Activated gamma-delta T cell (primary cell): Measurements from ENCODE around the gene EMC10.

Source experiments
- DNase-seq: peaks from one replicate; lab custom pipeline; 2025; lab: John Stamatoyannopoulos, UW

The EMC10 gene

DNA sequence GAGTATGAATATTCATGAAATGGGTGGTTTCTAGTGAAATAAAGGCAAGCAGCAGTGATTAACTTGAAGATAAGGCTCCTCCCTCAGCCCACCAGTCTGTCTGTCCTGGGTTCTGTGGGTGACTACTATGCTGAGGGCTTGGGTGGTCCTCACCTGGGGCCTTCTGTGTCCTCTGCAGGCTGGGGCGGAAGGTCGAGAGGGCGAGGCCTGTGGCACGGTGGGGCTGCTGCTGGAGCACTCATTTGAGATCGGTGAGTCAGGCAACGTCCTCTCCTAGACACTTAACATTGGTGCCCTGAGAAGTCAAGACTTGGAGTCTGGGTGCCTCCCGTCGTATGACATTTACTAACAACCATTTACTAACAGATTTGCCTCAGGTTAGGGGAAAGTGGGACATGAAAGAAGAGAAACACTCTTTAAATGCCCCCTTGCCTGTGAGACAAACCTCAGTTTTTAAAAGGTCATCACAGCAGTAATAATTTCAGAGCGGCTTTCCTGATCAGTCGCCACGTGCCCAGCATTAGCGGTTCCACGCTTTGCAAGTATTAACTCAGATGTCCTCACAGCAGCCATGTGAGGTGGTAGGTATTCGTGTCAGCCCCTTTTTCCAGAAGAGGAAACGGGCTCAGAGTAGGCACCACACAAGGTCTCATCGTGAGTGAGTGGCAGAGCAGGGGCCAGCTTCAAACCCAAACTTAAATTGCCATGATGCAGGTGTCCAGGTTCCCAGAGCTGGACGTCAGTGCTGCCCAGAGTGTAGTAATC lies 1.6 kb downstream of the EMC10 start:
- DNase-seq: no peak

DNA sequence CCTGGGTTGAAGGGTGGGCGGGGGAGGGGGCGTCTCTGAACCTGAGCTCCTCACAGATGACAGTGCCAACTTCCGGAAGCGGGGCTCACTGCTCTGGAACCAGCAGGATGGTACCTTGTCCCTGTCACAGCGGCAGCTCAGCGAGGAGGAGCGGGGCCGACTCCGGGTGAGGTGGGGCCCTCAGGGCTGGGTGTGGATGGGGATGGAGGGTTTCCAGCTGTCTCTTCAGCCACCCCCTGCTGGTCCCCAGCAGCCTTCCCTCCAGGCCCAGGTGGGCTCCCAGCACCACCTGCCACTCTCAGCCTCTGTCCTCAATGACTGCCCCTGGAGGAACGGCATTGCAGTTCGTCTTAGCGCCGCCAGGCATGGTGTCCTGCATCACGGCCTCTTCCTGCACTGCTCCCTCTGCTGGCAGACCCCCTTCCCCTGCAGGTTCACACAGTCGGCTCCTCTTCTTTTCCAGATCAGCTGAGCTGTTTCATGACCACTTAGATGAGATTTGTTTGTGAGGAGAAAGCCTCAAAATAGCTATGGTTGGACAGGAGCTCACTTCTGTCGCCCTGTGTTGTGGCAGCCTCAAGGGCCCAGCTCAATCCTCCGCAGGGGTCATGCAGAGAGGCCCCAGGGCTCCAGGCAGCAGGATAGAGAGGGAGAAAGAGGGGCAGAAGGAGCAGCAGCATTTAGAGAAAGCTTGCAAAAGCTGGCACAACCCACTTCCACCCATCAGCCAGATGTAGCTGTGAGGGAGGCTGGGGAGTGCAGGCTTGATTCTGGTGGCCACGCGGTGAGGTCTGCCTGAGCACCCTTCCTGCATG lies 2.8 kb downstream of the EMC10 start:
- DNase-seq: no peak

DNA sequence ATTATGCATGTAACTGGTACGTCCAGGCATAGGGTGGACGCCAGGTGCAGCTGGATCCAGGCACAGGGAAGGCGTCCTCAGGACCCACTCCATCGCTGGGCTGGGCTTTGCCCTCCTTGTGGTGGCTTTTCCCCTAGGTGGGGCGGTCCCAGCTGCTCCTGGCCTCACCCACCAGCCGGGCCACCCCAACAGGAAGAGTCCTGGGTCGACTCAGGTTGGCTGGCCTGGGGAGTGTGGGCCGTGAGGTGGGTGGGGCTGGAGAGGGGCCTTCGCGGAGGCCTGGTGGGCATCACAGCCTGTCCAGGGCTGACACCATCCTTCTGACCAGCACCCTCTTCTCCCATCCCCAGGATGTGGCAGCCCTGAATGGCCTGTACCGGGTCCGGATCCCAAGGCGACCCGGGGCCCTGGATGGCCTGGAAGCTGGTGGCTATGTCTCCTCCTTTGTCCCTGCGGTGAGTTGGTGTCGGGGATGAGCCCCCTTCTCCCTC lies 3.5 kb downstream of the EMC10 start:
- no peak for DNase-seq

DNA sequence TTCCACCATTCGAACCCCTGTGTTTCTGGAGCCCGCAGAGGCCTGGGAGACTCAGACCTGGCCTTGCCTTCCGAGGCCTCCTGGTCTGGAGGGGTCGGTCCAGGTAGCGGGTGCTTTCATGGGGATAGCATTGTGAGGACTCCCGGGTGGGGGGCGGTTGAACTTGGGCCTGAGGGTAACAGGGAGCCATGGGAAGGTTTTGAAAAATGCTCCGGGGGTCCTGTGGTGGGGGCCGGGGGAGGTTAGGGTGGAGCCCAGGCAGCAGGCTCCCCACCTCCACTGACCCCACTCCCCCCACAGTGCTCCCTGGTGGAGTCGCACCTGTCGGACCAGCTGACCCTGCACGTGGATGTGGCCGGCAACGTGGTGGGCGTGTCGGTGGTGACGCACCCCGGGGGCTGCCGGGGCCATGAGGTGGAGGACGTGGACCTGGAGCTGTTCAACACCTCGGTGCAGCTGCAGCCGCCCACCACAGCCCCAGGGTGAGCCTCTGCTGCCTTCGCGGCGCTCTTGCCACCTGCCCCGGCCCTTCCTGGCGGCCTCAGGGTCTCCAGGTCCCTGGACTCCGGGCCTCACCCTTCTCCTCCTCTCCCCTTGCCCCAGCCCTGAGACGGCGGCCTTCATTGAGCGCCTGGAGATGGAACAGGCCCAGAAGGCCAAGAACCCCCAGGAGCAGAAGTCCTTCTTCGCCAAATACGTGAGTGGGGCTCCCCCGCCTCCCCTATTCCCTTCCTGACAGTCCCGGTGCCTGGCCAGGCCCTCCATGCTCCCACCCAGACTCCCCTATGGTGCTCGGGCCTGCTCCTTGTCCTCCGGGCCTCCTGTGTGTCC lies 4.2 kb downstream of the EMC10 start:
- DNase-seq: no peak

GRCh38 chr19:50481351-50482149 lies 5.2 kb downstream of the EMC10 start:
- DNase-seq: no peak

GRCh38 chr19:50482271-50482855 lies 6.1 kb downstream of the EMC10 start:
- DNase-seq: no peak

DNA sequence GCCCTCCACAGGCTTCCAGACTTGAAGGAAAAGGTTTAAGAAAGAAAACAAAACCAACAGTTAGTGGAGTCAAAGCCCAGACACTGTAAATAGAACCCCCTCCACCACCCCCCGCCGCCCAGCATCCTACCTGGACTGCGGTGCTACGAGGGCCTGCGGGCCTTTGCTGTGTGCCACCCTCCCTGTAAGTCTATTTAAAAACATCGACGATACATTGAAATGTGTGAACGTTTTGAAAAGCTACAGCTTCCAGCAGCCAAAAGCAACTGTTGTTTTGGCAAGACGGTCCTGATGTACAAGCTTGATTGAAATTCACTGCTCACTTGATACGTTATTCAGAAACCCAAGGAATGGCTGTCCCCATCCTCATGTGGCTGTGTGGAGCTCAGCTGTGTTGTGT lies 6.6 kb downstream of the EMC10 start:
- DNase-seq: no peak

DNA sequence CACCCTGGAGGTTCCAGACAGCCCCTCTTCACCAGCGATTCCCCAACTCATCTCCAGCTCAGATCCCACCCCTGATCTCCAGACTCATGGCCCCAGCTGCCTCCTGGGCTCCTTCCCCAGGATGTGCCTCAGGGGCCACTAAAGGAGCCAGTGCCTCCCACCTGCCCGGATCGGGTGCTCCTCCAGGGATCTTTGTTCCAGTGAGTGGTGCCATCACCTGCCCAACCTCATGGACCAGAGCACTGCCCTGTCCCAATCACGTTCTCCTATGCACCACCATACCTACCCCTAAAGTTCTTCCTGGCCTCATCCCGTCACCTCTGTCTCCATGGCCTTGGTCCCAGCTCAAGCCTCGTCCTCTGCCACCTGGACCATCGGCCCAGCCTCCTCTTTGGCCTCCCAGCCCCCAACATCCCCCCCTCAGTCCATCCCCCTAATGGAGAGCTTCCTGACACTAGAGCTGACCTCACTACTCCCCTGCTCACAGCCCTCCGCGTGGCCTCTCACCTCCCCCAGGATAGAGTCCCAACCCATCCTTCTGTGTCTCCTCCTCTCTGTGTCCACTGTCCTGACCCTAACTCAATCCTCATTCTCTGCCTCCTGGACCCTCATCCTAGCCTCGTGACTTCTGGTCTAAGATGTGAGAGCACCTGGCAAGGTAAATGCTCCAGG lies 9.1 kb downstream of the EMC10 start:
- no peak for DNase-seq

DNA sequence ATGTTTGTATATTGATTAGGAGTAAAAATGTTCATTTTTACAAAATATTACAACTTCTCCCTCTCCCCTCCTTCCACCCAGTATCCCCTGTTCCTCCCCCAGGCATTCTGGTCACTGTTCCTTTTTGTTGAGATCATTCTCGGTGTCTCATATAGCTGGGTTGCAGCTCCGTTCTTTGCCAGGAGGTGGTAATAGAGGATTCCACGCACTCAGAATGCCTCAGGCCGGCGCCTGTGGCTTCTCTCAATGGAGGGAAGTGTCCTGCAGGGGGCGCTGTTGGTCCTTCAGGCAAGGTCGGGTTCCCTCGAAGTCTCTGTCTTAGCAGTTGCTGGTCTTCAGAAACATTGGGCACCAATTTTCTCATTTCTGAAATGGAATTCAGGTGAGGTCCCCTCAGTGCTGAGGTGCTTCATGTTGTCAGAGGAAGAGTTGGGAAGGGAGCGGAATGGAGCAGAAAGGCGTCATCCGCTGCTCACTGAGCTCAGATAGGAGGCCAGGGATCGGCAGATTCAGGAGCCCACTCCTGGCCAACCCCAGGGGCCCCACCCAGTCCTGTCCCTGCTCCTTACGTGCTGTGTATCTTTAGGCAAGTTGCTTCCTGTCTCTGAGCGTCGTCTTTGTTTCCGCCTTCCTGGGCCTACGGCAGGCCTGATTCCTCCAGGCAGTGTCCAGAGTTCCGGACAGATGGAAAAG lies 10.7 kb downstream of the EMC10 start:
- DNase-seq: no peak

DNA sequence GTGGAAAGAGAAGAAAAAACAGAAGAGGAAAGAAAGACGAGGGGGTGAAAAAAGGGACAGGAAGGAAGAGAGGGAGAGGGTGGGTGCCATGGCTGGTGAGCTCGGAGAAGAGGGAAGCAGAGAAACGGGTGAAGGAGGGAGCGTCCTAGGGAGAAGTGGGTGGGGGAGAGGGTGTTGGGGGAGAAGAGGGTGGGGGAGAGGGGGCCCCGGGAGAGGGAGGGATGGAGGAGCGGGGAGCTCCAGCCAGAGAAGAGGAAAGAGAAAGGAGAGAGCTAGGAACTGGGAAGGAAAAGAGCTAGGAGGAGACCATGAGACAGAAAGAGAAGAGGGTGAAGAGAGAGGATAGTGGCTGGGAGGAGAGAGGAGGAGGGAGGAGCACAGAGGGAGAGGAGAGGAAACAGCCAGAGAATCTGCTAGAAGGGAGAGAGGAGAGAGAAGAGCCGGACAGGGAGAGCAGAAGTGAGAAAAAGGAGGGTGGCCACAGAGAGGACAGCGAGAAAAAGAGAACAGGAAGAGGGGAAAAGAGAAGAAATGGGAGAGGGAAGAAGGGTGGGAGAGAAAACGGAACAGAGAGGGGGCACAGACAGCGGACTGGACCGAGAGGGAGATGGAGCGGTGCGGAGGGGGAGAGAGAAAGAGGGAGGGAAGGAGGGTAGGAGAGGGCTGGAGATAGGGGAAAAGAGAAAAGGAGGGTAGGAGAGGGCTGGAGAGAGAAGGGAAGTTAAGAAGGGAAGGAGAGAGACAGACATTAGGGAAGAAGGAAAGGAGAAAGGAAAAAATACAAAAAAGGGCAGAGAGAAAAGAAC lies 12.3 kb downstream of the EMC10 start:
- no peak for DNase-seq

GRCh38 chr19:50489461-50490011 lies 13.2 kb downstream of the EMC10 start:
- no peak for DNase-seq

DNA sequence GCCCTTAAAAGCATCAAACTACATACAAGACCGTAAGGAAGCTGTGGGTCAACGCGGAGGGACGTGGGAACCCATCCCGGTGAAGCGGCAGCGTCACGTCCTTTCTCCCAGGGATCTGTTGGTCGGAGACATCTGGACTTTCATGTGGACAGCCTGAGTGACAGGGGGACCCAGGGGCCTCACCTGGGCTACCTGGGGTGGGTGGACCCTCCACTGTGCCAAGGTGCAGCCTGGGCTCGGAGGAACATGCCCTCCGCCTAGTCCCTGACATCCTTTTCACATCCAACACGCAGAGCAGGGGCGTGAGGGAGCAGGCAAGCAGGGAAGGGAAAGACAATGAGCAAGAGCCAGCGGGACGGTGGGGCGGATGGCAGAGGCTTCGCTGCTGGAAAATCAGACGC lies 14.1 kb downstream of the EMC10 start:
- DNase-seq: no peak

GRCh38 chr19:50490991-50491472 lies 14.7 kb downstream of the EMC10 start:
- DNase-seq: no peak

GRCh38 chr19:50492303-50493052 lies 16.2 kb downstream of the EMC10 start:
- DNase-seq: no peak

- no peak for DNase-seq
These were observed 16.9 kb downstream of the EMC10 start for GRCh38 chr19:50493171-50493570.

GRCh38 chr19:50494186-50495019 lies 18.1 kb downstream of the EMC10 start:
- DNase-seq: no peak

DNA sequence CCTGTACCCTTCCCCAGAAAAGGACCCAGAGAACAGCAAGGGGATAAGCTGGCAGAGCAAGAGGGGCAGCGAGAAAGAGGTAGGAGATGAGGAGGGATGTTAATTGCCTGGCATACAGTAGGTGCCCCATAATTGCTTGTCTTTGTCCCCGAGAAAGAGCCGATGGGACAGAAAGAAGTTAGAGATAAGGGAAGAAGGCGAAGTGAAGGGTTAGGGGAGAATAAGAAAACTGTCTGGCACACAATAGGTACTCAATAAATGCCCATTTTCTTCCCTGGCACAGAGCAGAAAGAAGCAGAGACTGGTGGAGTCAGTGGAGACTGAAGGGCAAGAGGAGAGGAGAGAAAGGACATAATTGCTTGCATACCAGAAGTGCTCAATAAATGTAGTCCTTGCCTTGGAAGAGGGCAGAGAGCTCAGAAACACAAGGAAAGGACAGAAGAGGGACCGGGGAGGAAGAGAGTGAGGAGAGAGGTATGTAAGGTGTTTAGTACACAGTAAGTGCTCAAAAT lies 18.8 kb downstream of the EMC10 start:
- no peak for DNase-seq
